ENCODE data around the gene MEMO1.
"Not testable (repeated sequence)": the region's sequence is repeated elsewhere in the genome, so short reads cannot be mapped to it uniquely, and the experiment has no call there.

MEMO1 gene

GRCh38 chr2:31907491-31907890 is 103.3 kb downstream of the MEMO1 start:
- DNase-seq (ENCODE audit: low spot score) = not testable (repeated sequence)

- no peak for DNase-seq (ENCODE audit: low spot score)
Observed at GRCh38 chr2:31903109-31903780, 107.6 kb downstream of the MEMO1 start.

- DNase-seq (ENCODE audit: low spot score) = no peak
Observed at GRCh38 chr2:31901900-31902299, 108.9 kb downstream of the MEMO1 start.

- DNase-seq (ENCODE audit: low spot score) = not testable (repeated sequence)
Observed at GRCh38 chr2:31900156-31900555, 110.7 kb downstream of the MEMO1 start.

GRCh38 chr2:31898346-31898745 is 112.5 kb downstream of the MEMO1 start:
- not testable (repeated sequence) for DNase-seq (ENCODE audit: low spot score)

GRCh38 chr2:31897340-31897739 is 113.5 kb downstream of the MEMO1 start:
- DNase-seq (ENCODE audit: low spot score) = not testable (repeated sequence)

GRCh38 chr2:31896293-31896692 is 114.5 kb downstream of the MEMO1 start:
- no peak for DNase-seq (ENCODE audit: low spot score)

GRCh38 chr2:31894656-31895055 is 116.2 kb downstream of the MEMO1 start:
- no peak for DNase-seq (ENCODE audit: low spot score)

GRCh38 chr2:31893094-31893493 is 117.7 kb downstream of the MEMO1 start:
- DNase-seq (ENCODE audit: low spot score) = no peak

GRCh38 chr2:31889044-31889443 is 121.8 kb downstream of the MEMO1 start:
- no peak for DNase-seq (ENCODE audit: low spot score)

- DNase-seq (ENCODE audit: low spot score) = no peak
Observed at GRCh38 chr2:31888550-31888949, 122.3 kb downstream of the MEMO1 start.

- DNase-seq (ENCODE audit: low spot score) = peak; percentile 43
Observed at GRCh38 chr2:31886700-31887099, 124.1 kb downstream of the MEMO1 start.

GRCh38 chr2:31877008-31877407 is 133.8 kb downstream of the MEMO1 start:
- DNase-seq (ENCODE audit: low spot score) = no peak

GRCh38 chr2:31874071-31874470 is 136.7 kb downstream of the MEMO1 start:
- DNase-seq (ENCODE audit: low spot score) = no peak

- no peak for DNase-seq (ENCODE audit: low spot score)
Observed at GRCh38 chr2:31865215-31865614, 145.6 kb downstream of the MEMO1 start.

- no peak for DNase-seq (ENCODE audit: low spot score)
Observed at GRCh38 chr2:31863867-31864266, 146.9 kb downstream of the MEMO1 start.

- not testable (repeated sequence) for DNase-seq (ENCODE audit: low spot score)
Observed at GRCh38 chr2:31863015-31863656, 147.7 kb downstream of the MEMO1 start.

GRCh38 chr2:31859959-31860358 is 150.8 kb downstream of the MEMO1 start:
- DNase-seq (ENCODE audit: low spot score) = no peak

- no peak for DNase-seq (ENCODE audit: low spot score)
Observed at GRCh38 chr2:31853521-31853920, 157.3 kb downstream of the MEMO1 start.

- not testable (repeated sequence) for DNase-seq (ENCODE audit: low spot score)
Observed at GRCh38 chr2:31842150-31842549, 168.7 kb downstream of the MEMO1 start.

- DNase-seq (ENCODE audit: low spot score) = no peak
Observed at GRCh38 chr2:31835450-31835849, 175.4 kb downstream of the MEMO1 start.

- DNase-seq (ENCODE audit: low spot score) = no peak
Observed at GRCh38 chr2:31832363-31832762, 178.4 kb downstream of the MEMO1 start.

- no peak for DNase-seq (ENCODE audit: low spot score)
Observed at GRCh38 chr2:31831585-31831984, 179.2 kb downstream of the MEMO1 start.

GRCh38 chr2:31828891-31829290 is 181.9 kb downstream of the MEMO1 start:
- no peak for DNase-seq (ENCODE audit: low spot score)

Measured in cerebellar cortex (tissue), 1 donor.